A549 (cell line): ENCODE results near the gene AK8. TPM values are rescaled to one million over a fixed set of nuclear protein-coding genes. Genes with fewer than 3 reads are reported as not detected.

ENCODE experiments used
- ATAC-seq, 2 experiments: fragments of 200-7000 bp in 1 of 2; fragments of >200 bp in 1 of 2; cut with Nextera tagmentation in 1 of 2; cut with Tn5 transposase in 1 of 2; 3 replicates each; pipeline versions ENCODE4 v1.8.0 to v1.9.1; 2018 to 2020; ENCODE audit warnings: mild to moderate bottlenecking in 1 of 2, moderate library complexity in 1 of 2
- CTCF ChIA-PET: fragments of 300-600 bp; sonication (Branson Sonifier 250); formaldehyde crosslinking; extraction: SDS; loops from one replicate; lab custom pipeline; 2021; ENCODE audit warnings: antibody characterized with exemption, inconsistent platforms; lab: Yijun Ruan, JAX
- POLR2A ChIA-PET: fragments of 350-600 bp; formaldehyde crosslinking; extraction: SDS; loops from one replicate; lab custom pipeline; 2021; ENCODE audit warnings: antibody characterized with exemption, inconsistent platforms; lab: Yijun Ruan, JAX
- DNase-seq, 2 experiments: peaks; one replicate each; pipeline versions ENCODE4 v3.0.0 to v3.0.0-alpha.2; 2011 to 2016; ENCODE audit warnings: low read depth in 1 of 2, low spot score in 1 of 2
- FAIRE-seq: peaks from 2 replicates; lab custom pipeline; 2011; peaks lifted over from hg19 to GRCh38; lab: Jason Lieb, UNC
- H3K27ac ChIP-seq, 2 experiments: fragments of >200 bp; sonication (Bioruptor Twin); formaldehyde crosslinking; 3 replicates each; pipeline ENCODE4 v1.5.1; 2016 to 2017
- H3K4me1 ChIP-seq: fragments of >200 bp; sonication (Bioruptor Twin); formaldehyde crosslinking; 3 replicates; pipeline ENCODE4 v1.6.1; 2016
- H3K4me2 ChIP-seq: fragments of >200 bp; sonication (Bioruptor Twin); formaldehyde crosslinking; 3 replicates; pipeline ENCODE4 v1.6.1; 2016
- H3K4me3 ChIP-seq: fragments of >200 bp; sonication (Bioruptor Twin); formaldehyde crosslinking; 3 replicates; pipeline ENCODE4 v1.5.1; 2016
- H3K9me3 ChIP-seq: fragments of >200 bp; sonication (Bioruptor Twin); formaldehyde crosslinking; 3 replicates; pipeline ENCODE4 v1.6.1; 2016
- CBX8 ChIP-seq: fragments of 200-600 bp; sonication (generic); IDR thresholded peaks from 2 replicates; pipeline ENCODE4 v1.6.1; 2016
- CHD2 ChIP-seq: fragments of 150-350 bp; IDR thresholded peaks from 2 replicates; pipeline ENCODE4 v1.6.1; 2014; ENCODE audit warnings: low read length; ENCODE audit not compliant: partially characterized antibody
- EP300 ChIP-seq, 2 experiments: fragments of >200 bp; sonication (Bioruptor Twin); formaldehyde crosslinking; IDR thresholded peaks; 2 replicates in 1 of 2; 3 replicates in 1 of 2; pipeline ENCODE4 v1.6.1; 2016 to 2017
- FOSB ChIP-seq: fragments of 250-450 bp; sonication (Bioruptor Pico); IDR thresholded peaks from 2 replicates; pipeline ENCODE4 v1.5.0; 2020; ENCODE audit warnings: mild to moderate bottlenecking, moderate library complexity
- FOSL2 ChIP-seq, 2 experiments: fragments of 450-650 bp in 1 of 2; fragments of >200 bp in 1 of 2; sonication (Bioruptor Twin) in 1 of 2; formaldehyde crosslinking; IDR thresholded peaks; 2 replicates each; pipeline versions ENCODE4 v1.5.0 to v1.6.1; 2016 to 2020; ENCODE audit warnings: mild to moderate bottlenecking in 1 of 2, moderate library complexity in 1 of 2
- FOXS1 ChIP-seq: fragments of 250-450 bp; sonication (Bioruptor Pico); IDR thresholded peaks from 2 replicates; pipeline ENCODE4 v1.5.0; 2020; ENCODE audit warnings: mild to moderate bottlenecking, moderate library complexity
- HDAC2 ChIP-seq: fragments of 200-600 bp; sonication (generic); IDR thresholded peaks from 2 replicates; pipeline ENCODE4 v1.6.1; 2016
- HOXA7 ChIP-seq: fragments of 250-450 bp; sonication (Bioruptor Pico); IDR thresholded peaks from 2 replicates; pipeline ENCODE4 v1.5.0; 2020; ENCODE audit warnings: mild to moderate bottlenecking, moderate library complexity
- JUNB ChIP-seq: fragments of >200 bp; sonication (Bioruptor Twin); formaldehyde crosslinking; IDR thresholded peaks from 2 replicates; pipeline ENCODE4 v1.6.1; 2016
- KDM1A ChIP-seq: fragments of 200-600 bp; sonication (generic); IDR thresholded peaks from 2 replicates; pipeline ENCODE4 v1.6.1; 2016; ENCODE audit warnings: low read depth, mild to moderate bottlenecking
- KDM5A ChIP-seq: fragments of 200-600 bp; sonication (generic); IDR thresholded peaks from 2 replicates; pipeline ENCODE4 v1.6.1; 2016; ENCODE audit warnings: antibody characterized with exemption, mild to moderate bottlenecking
- MAFK ChIP-seq: fragments of 450-650 bp; IDR thresholded peaks from 2 replicates; pipeline ENCODE4 v1.6.1; 2014; ENCODE audit not compliant: partially characterized antibody
- MAZ ChIP-seq: fragments of 150-350 bp; IDR thresholded peaks from 2 replicates; pipeline ENCODE4 v1.6.1; 2014; ENCODE audit warnings: antibody characterized with exemption, low read depth, low read length, borderline replicate concordance
- MYC ChIP-seq: IDR thresholded peaks from 2 replicates; pipeline ENCODE4 v1.6.1; 2012; ENCODE audit warnings: mild to moderate bottlenecking, inconsistent platforms, low read length, improper control_type of control experiment, borderline replicate concordance
- POLR2A ChIP-seq: IDR thresholded peaks from 2 replicates; pipeline ENCODE4 v1.6.1; 2012; ENCODE audit warnings: mild to moderate bottlenecking, low read length
- RCOR1 ChIP-seq: fragments of 150-350 bp; IDR thresholded peaks from 2 replicates; pipeline ENCODE4 v1.6.1; 2014; ENCODE audit warnings: antibody characterized with exemption, low read length, low read depth
- RNF2 ChIP-seq: fragments of 200-600 bp; sonication (generic); IDR thresholded peaks from 2 replicates; pipeline ENCODE4 v1.6.1; 2016; ENCODE audit warnings: low read depth, mild to moderate bottlenecking, antibody characterized with exemption, moderate library complexity, borderline replicate concordance
- SREBF2 ChIP-seq: fragments of 450-650 bp; IDR thresholded peaks from 2 replicates; pipeline ENCODE4 v1.6.1; 2014; ENCODE audit warnings: mild to moderate bottlenecking, moderate library complexity
- ZNF302 ChIP-seq: fragments of 250-450 bp; sonication (Bioruptor Pico); IDR thresholded peaks from 2 replicates; pipeline ENCODE4 v1.9.0; 2021; ENCODE audit warnings: inconsistent platforms, mild to moderate bottlenecking, moderate library complexity
- ZSCAN20 ChIP-seq: fragments of 250-450 bp; sonication (Bioruptor Pico); IDR thresholded peaks from 2 replicates; pipeline ENCODE4 v1.8.0; 2022; ENCODE audit warnings: mild to moderate bottlenecking, moderate library complexity
- WGBS: methylation state at CpG from one replicate; pipeline ENCODE4 v1.1.6; 2017; ENCODE audit errors: missing lambda C conversion rate; 5-methylcytosine and 5-hydroxymethylcytosine counted together
- polyA plus RNA-seq, 4 experiments: library from polyadenylated mRNA; depleted of rRNA in 3 of 4; stranded (reverse); fragments of >200 nt; fragmentation: RNase III in 1 of 4; extraction: RNeasy Plus Mini Kit Qiagen cat#74134 plus additional on column Dnase treatment in 1 of 4; gene quantifications; 2 replicates in 3 of 4; 3 replicates in 1 of 4; pipeline ENCODE4 v1.2.3, GENCODE V29; 2011 to 2017
- TF ChIP-seq, protein P1 (sequence below): IDR thresholded peaks from 2 replicates; pipeline ENCODE4 v1.6.1; 2012
- TF ChIP-seq, protein P2 (sequence below): fragments of 150-350 bp; IDR thresholded peaks from 2 replicates; pipeline ENCODE4 v1.6.1; 2014; ENCODE audit warnings: low read depth, mild to moderate bottlenecking, low read length

The AK8 gene
- polyA plus RNA-seq, 2 of the 4 experiments (the other 2 are of a cell fraction) = 0.61 to 0.63 TPM

- no peak overlapping the region for H3K4me2 ChIP-seq
- H3K4me3 ChIP-seq = no peak overlapping the region
- FAIRE-seq (no peak), DNase-seq (no peak), ATAC-seq (no peak)
- H3K27ac ChIP-seq = no peak overlapping the region
- WGBS = 45% methylated on average over 15 of the region's 15 CpGs
- H3K9me3 ChIP-seq = no peaks in the 10 kb centered on the region
- H3K4me1 ChIP-seq = no peaks in the 10 kb centered on the region
- TF ChIP-seq FOSL2 (IDR thresholded peaks at IDR 0.05) = no peak
- no peak for TF ChIP-seq FOSL2 (CRISPR knock-in tag; IDR thresholded peaks at IDR 0.05)
- TF ChIP-seq, protein P1, sequence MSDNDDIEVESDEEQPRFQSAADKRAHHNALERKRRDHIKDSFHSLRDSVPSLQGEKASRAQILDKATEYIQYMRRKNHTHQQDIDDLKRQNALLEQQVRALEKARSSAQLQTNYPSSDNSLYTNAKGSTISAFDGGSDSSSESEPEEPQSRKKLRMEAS = no peak
- no peak for TF ChIP-seq HDAC2
- TF ChIP-seq ZNF302 (CRISPR knock-in tag) = no peak
- no peak for TF ChIP-seq CHD2
- no peak for TF ChIP-seq CBX8
- no peak for TF ChIP-seq EP300 (IDR thresholded peaks at IDR 0.05)
- TF ChIP-seq KDM5A = no peak
- TF ChIP-seq FOXS1 (CRISPR knock-in tag) = no peak
- TF ChIP-seq ZSCAN20 (CRISPR knock-in tag) = no peak
- TF ChIP-seq RNF2 = no peak
- TF ChIP-seq, protein P2, sequence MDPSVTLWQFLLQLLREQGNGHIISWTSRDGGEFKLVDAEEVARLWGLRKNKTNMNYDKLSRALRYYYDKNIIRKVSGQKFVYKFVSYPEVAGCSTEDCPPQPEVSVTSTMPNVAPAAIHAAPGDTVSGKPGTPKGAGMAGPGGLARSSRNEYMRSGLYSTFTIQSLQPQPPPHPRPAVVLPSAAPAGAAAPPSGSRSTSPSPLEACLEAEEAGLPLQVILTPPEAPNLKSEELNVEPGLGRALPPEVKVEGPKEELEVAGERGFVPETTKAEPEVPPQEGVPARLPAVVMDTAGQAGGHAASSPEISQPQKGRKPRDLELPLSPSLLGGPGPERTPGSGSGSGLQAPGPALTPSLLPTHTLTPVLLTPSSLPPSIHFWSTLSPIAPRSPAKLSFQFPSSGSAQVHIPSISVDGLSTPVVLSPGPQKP = no peak
- TF ChIP-seq KDM1A = no peak
- TF ChIP-seq FOSB (CRISPR knock-in tag) = no peak
- no peak for TF ChIP-seq POLR2A
- POLR2A ChIA-PET = no interaction called here
- CTCF ChIA-PET = interaction anchor here (1.0 to 1.1 kb wide), 2 partner anchors 28 to 59 kb away, joined by 3 to 4 read pairs; no protein-coding TSS in a partner anchor
Measured at GRCh38 chr9:132740526-132741309, 137.4 kb downstream of the AK8 start.

DNA sequence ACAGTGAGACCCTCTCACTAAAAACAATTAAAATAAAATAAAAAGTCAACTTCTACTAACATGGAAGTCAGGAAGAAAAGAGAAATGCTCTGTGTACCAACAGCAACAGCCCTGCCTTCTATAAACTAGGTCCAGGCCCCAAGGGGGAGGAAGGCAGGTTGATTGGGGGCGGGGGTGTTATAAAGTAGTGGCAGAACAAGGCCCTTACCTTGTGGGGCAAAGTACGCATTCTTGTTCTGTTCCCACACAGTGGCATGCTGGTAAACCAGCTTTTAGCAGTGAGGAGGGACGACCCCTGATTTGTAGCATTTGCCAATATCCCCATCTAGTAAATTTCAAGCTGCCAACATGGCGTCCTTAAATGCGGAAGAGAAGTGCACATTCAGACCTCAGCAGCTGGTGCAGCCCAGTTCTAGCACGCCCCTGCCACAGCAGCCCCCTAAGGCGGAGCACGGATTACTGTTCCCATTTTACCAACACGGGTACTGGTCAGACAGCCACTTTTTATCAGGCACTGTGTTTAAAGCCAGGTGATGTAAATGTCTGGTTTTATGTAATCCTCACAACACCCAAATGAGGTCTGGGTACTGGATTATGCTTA, 138.3 kb downstream of the AK8 start:
- Histone ChIP-seq H3K9me3 (no peaks in the 10 kb centered on the region), H3K27ac (no peak overlapping the region), H3K4me1 (no peaks in the 10 kb centered on the region), H3K4me2 (no peak overlapping the region), H3K4me3 (no peak overlapping the region)
- POLR2A ChIA-PET = no interaction called here
- no peak for FAIRE-seq
- no peak for TF ChIP-seq MYC
- no peak for TF ChIP-seq JUNB
- no peak for TF ChIP-seq CHD2
- no peak for TF ChIP-seq RCOR1
- TF ChIP-seq MAZ = no peak
- CTCF ChIA-PET = interaction anchor here (1.1 kb wide), 1 partner anchor 29 kb away, joined by 4 read pairs; no protein-coding TSS in a partner anchor
- no peak for ATAC-seq
- DNase-seq = no peak
- WGBS = 81% methylated on average over 9 of the region's 9 CpGs

GRCh38 chr9:132733260-132733815, 144.7 kb downstream of the AK8 start:
- Histone ChIP-seq H3K27ac (no peak overlapping the region), H3K4me3 (no peak overlapping the region), H3K9me3 (no peaks in the 10 kb centered on the region), H3K4me1 (no peaks in the 10 kb centered on the region), H3K4me2 (no peak overlapping the region)
- DNase-seq (no peak), ATAC-seq (no peak), FAIRE-seq (no peak)
- no peak for TF ChIP-seq HDAC2
- no peak for TF ChIP-seq MAFK
- TF ChIP-seq HOXA7 (CRISPR knock-in tag) = no peak
- TF ChIP-seq SREBF2 = no peak
- WGBS = 74% methylated on average over 22 of the region's 22 CpGs
- CTCF ChIA-PET = interaction anchor here (0.6 to 1.4 kb wide), 3 partner anchors 13 to 563 kb away, joined by 3 to 4 read pairs (median 4); no protein-coding TSS in a partner anchor
- POLR2A ChIA-PET = no interaction called here
